Activated CD8-positive, alpha-beta T cell treated with anti-CD3 and anti-CD28 coated beads, Interleukin-2, amount 10 ng/mL, durations not matched to agents 7 days and 5 days (primary cell): ENCODE results near the gene DPH6. TPM values are rescaled to one million over a fixed set of nuclear protein-coding genes. Genes with fewer than 3 reads are reported as not detected.
"Not testable (repeated sequence)": the region's sequence is repeated elsewhere in the genome, so short reads cannot be mapped to it uniquely, and the experiment has no call there.

Experiments used
- ATAC-seq: fragments of 150-1000 bp; cut with Tn5 transposase; one replicate; pipeline ENCODE4 v1.10.0; 2021; ENCODE audit warnings: moderate library complexity
- CTCF ChIA-PET: fragments of 350-600 bp; sonication (Branson Sonifier 250); formaldehyde crosslinking; loops from one replicate; lab custom pipeline; 2021; ENCODE audit warnings: antibody characterized with exemption; lab: Charles Lee
- POLR2A ChIA-PET: fragments of 350-600 bp; sonication (Branson Sonifier 250); formaldehyde crosslinking; loops from one replicate; lab custom pipeline; 2021; ENCODE audit warnings: antibody characterized with exemption; lab: Charles Lee
- DNase-seq: peaks from one replicate; pipeline ENCODE4 v3.0.0-alpha.2; 2020
- H3K27ac Mint-ChIP-seq: one replicate; pipeline ENCODE4 v1.8.0; 2021; ENCODE audit warnings: mild to moderate bottlenecking, mixed read lengths
- H3K27me3 Mint-ChIP-seq: one replicate; pipeline ENCODE4 v1.8.0; 2021; ENCODE audit warnings: low read depth, mixed read lengths
- H3K36me3 Mint-ChIP-seq: one replicate; pipeline ENCODE4 v1.8.0; 2021; ENCODE audit warnings: low read depth, mixed read lengths
- H3K4me1 Mint-ChIP-seq: one replicate; pipeline ENCODE4 v1.8.0; 2021; ENCODE audit warnings: low read depth, mixed read lengths
- H3K4me3 Mint-ChIP-seq: one replicate; pipeline ENCODE4 v1.8.0; 2021; ENCODE audit warnings: mild to moderate bottlenecking, mixed read lengths
- H3K9me3 Mint-ChIP-seq: one replicate; pipeline ENCODE4 v1.8.0; 2022; ENCODE audit warnings: mixed read lengths; ENCODE audit not compliant: insufficient read depth
- total RNA-seq, 2 experiments: library from RNA; stranded (reverse); gene quantifications; one replicate each; pipeline ENCODE4 v1.2.3, GENCODE V29; 2021

Gene DPH6
- total RNA-seq, 2 experiments from 2014 or later = 10.0 to 10.1 TPM

DNA sequence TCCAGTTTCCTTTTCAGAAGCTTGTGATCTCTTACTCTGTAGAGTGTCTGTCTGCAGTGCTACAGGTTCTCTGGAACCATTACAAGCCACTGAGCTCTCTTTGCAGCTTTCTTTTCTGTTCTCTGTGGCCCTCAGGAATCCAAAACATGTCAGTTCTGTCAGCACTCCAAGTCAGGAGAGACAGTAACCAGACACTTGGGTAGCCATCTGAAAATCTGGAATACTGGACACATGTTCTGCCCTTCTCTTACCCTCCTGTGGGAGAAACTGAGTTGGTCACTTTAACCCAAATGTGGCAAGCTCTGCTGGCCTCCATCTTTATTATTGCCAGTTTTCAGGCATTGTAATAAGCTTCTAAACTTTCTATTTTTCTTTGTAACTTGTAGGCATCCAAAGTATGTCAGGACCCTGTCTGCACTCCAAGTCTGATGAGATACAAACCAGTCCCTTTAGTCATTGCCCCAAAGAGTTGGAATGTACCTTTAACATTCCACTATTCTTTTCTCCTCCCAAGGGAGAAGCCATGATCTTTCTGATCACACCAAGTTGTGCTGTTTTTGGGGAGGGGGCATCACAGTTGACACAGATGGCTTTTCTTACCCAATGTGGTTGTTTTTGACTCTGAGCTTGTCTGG, 183.7 kb downstream of the DPH6 start:
- Mint-ChIP-seq H3K27ac (no peak overlapping the region), H3K9me3 (peaks cover 27% of the 10 kb centered on the region)
- no peak for ATAC-seq

DNA sequence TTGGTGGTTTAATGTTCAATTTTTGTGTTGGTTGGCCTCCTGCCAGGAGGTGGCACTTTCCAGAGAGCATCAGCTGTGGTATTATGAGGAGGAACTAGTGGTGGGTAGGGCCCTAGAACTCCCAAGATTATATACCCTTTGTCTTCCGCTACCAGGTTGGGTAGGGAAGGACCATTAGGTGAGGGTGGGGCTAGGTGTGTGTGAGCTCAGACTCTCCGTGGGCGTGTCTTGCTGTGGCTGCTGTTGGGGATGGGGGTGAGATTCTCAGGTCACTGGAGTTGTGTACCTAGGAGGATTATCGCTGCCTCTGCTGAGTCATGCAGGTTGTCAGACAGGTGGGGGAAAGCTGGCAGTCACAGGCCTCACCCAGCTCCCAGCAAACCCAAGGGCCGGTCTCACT, 187.1 kb downstream of the DPH6 start:
- DNase-seq = no peak
- CTCF ChIA-PET = no interaction called here
- no peak overlapping the region for H3K4me3 Mint-ChIP-seq

More for the DNA sequence above, 183.7 kb downstream of the DPH6 start:
- H3K4me3 Mint-ChIP-seq = no peak overlapping the region
- H3K27me3 Mint-ChIP-seq = no peaks in the 10 kb centered on the region
- ChIA-PET CTCF (no interaction called here), POLR2A (no interaction called here)
- DNase-seq = no peak
- H3K36me3 Mint-ChIP-seq = no peaks in the 10 kb centered on the region
- H3K4me1 Mint-ChIP-seq = no peaks in the 10 kb centered on the region

DNA sequence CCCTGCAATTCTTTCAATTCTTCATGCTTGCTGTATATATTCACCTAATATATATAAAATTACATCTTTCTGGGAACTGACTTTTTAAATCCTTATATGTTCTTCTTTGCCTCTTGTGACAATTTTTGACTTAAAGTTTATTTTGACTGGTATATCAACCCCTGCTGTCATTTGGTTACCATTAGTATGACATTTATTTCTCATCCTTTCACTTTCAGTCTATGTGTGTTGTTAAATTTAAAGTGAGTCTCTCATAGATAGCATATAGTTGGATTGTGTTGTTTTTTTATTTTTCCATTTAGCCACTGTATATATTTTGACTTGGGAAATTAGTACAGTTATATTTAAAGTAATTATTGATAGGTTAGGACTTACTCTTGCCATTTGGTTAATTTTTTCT, 194.9 kb downstream of the DPH6 start:
- H3K4me3 Mint-ChIP-seq = no peak overlapping the region
- no peak overlapping the region for H3K27ac Mint-ChIP-seq
- ATAC-seq = no peak
- no peaks in the 10 kb centered on the region for H3K36me3 Mint-ChIP-seq
- no peaks in the 10 kb centered on the region for H3K27me3 Mint-ChIP-seq
- no peaks in the 10 kb centered on the region for H3K4me1 Mint-ChIP-seq
- no peak for DNase-seq
- ChIA-PET POLR2A (no interaction called here), CTCF (no interaction called here)
- peaks cover 15% of the 10 kb centered on the region for H3K9me3 Mint-ChIP-seq

More for the DNA sequence above, 187.1 kb downstream of the DPH6 start:
- no peak overlapping the region for H3K27ac Mint-ChIP-seq
- no peak for ATAC-seq
- POLR2A ChIA-PET = no interaction called here
- no peaks in the 10 kb centered on the region for H3K36me3 Mint-ChIP-seq
- no peaks in the 10 kb centered on the region for H3K4me1 Mint-ChIP-seq
- H3K27me3 Mint-ChIP-seq = no peaks in the 10 kb centered on the region
- H3K9me3 Mint-ChIP-seq = peaks cover 34% of the 10 kb centered on the region

DNA sequence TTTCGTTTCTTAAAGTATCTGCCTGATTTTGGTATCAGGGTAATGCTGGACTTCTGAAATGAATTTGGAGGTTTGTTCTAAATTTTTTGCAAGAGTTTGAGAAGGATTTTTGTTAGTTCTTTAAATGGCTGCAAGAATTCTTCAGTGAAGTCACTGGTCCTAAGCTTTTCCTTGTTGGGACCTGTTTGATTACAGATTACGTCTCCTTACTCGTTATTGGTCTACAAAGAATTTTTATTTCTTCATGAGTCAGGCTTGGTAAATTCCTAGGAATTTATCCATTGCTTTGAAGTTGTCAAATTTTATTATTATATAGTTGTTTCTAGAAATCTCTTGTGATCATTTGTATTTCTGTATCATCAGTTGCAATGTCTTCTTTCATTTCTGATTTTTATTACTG, 196.0 kb downstream of the DPH6 start:
- H3K4me3 Mint-ChIP-seq = no peak overlapping the region
- H3K36me3 Mint-ChIP-seq = no peaks in the 10 kb centered on the region
- H3K4me1 Mint-ChIP-seq = no peaks in the 10 kb centered on the region
- peaks cover 8% of the 10 kb centered on the region for H3K9me3 Mint-ChIP-seq
- ChIA-PET CTCF (no interaction called here), POLR2A (no interaction called here)
- no peak overlapping the region for H3K27ac Mint-ChIP-seq
- H3K27me3 Mint-ChIP-seq = no peaks in the 10 kb centered on the region
- DNase-seq (no peak), ATAC-seq (no peak)

DNA sequence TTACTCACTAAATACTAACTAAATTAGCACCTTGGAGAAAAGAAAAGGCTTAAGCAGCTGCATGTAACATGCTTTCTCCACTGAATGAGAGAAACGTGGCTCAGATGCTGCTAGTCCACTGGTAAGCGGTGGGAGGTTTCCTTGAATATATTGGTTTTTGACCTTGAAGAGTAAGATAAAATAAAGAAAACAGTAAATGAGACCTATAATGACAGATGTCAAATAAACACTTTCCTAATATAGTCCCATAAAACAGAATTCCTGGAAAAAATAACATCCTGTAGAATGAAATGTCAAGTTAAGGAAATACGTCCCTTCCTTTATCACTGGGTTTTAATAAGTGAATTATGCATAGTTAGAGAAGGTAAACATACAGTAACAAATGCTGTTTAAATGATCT, 215.0 kb downstream of the DPH6 start:
- ATAC-seq (no peak), DNase-seq (no peak)
- Mint-ChIP-seq H3K9me3 (no peaks in the 10 kb centered on the region), H3K27me3 (no peaks in the 10 kb centered on the region), H3K4me3 (no peak overlapping the region), H3K27ac (no peak overlapping the region), H3K36me3 (no peaks in the 10 kb centered on the region), H3K4me1 (no peaks in the 10 kb centered on the region)
- ChIA-PET POLR2A (no interaction called here), CTCF (no interaction called here)

DNA sequence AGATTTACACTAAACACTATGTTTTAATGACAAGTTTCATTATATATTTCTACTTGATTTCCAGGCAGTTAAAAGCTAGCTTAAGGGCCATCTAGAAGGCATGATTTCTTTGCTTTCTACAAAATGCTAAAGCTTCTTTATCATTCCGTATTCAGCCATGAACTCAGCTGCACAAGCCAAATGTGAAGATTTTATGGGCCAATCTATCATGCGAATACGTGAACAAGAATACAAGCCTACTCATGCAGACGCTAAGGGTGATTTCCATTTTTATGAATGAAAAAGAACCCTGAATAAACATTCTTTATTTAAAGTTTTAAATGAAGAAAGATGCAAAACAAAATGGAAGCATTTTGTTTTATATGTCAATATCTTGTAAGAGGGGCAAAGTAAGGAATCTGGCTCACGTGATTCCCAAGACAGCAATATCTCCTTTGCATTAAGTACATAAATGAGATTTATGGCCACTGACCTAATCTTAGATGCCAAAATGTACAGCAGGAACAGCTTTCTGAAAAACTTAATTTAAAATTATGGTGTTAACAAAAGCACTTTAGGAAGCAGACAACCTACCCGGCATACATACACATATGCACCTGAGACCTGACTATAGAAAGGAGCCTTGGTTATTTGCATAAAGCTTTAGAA, 215.8 kb downstream of the DPH6 start:
- DNase-seq (no peak), ATAC-seq (no peak)
- POLR2A ChIA-PET = no interaction called here
- CTCF ChIA-PET = interaction anchor here (1.1 kb wide), 1 partner anchor 114 kb away, joined by 4 read pairs; no protein-coding TSS in a partner anchor
- H3K36me3 Mint-ChIP-seq = no peaks in the 10 kb centered on the region
- no peaks in the 10 kb centered on the region for H3K4me1 Mint-ChIP-seq
- H3K27ac Mint-ChIP-seq = no peak overlapping the region
- H3K27me3 Mint-ChIP-seq = no peaks in the 10 kb centered on the region
- H3K9me3 Mint-ChIP-seq = no peaks in the 10 kb centered on the region
- H3K4me3 Mint-ChIP-seq = no peak overlapping the region

DNA sequence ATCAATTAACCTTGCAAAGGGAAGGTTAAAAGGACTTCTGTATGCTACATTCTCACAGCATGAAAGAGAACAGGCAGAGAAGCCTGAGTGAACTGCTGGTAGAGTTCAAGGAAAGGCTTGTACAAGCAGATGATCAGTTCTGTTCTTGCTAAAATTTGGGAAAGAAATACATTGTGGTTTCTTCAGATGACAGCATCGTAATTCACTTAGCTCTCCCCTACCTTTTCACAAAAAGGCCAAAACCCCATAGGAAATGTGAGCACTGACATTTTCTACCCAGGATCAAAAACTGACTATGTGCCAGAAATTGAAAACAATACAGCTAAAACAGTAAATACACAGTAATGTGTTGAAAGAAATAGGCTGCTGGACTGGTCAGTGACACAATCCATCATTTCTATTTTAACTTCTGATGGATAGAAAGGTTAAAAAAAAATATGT, 216.4 kb downstream of the DPH6 start:
- Mint-ChIP-seq H3K4me1 (no peaks in the 10 kb centered on the region), H3K36me3 (no peaks in the 10 kb centered on the region), H3K9me3 (no peaks in the 10 kb centered on the region), H3K27ac (no peak overlapping the region), H3K4me3 (no peak overlapping the region), H3K27me3 (no peaks in the 10 kb centered on the region)
- no peak for ATAC-seq
- no peak for DNase-seq
- ChIA-PET POLR2A (no interaction called here), CTCF (interaction anchor here (1.1 kb wide), 1 partner anchor 114 kb away, joined by 4 read pairs; no protein-coding TSS in a partner anchor)

DNA sequence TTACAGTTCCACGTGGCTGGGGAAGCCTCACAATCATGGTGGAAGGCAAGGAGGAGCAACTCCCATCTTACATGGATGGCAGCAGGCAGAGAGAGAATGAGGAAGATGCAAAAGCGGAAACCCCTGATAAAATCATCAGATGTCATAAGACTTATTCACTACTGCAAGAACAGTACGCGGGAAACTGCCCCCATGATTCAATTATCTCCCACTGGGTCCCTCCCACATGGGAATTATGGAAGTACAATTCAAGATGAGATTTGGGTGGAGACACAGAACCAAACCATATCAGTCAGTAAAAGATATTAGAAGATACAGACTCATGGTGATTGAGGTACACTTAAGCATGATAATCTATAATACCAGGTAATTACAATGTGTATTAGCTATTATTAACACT, 217.1 kb downstream of the DPH6 start:
- H3K36me3 Mint-ChIP-seq, H3K27me3 Mint-ChIP-seq, ATAC-seq, H3K27ac Mint-ChIP-seq, DNase-seq, H3K9me3 Mint-ChIP-seq, POLR2A ChIA-PET, H3K4me3 Mint-ChIP-seq, H3K4me1 Mint-ChIP-seq: not testable (repeated sequence)
- CTCF ChIA-PET = interaction anchor here (1.1 kb wide), 1 partner anchor 115 kb away, joined by 4 read pairs; no protein-coding TSS in a partner anchor

DNA sequence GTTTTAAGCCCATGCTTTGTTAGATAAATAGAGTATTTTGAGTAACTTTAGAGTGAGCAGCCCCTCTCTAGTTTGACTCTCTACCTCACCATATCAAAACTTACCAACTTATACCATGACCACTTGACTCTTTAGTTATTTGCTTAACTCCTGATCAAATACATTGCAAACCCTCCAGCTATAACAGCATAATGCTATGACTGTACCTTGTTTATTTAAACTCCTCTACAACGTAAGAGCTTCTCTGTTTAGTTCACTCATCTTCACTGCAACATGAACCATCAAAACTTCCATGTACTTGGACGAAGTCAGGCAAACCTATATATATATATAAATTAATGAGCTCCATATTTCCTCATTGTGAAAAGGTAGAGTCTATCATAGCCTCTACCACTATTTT, 218.2 kb downstream of the DPH6 start:
- no peak overlapping the region for H3K27ac Mint-ChIP-seq
- ATAC-seq (no peak), DNase-seq (no peak)
- H3K27me3 Mint-ChIP-seq = no peaks in the 10 kb centered on the region
- CTCF ChIA-PET = interaction anchor here (1.1 kb wide), 1 partner anchor 38 kb away, joined by 3 read pairs; no protein-coding TSS in a partner anchor
- H3K4me1 Mint-ChIP-seq = no peaks in the 10 kb centered on the region
- no peaks in the 10 kb centered on the region for H3K9me3 Mint-ChIP-seq
- no peaks in the 10 kb centered on the region for H3K36me3 Mint-ChIP-seq
- no peak overlapping the region for H3K4me3 Mint-ChIP-seq
- POLR2A ChIA-PET = no interaction called here

DNA sequence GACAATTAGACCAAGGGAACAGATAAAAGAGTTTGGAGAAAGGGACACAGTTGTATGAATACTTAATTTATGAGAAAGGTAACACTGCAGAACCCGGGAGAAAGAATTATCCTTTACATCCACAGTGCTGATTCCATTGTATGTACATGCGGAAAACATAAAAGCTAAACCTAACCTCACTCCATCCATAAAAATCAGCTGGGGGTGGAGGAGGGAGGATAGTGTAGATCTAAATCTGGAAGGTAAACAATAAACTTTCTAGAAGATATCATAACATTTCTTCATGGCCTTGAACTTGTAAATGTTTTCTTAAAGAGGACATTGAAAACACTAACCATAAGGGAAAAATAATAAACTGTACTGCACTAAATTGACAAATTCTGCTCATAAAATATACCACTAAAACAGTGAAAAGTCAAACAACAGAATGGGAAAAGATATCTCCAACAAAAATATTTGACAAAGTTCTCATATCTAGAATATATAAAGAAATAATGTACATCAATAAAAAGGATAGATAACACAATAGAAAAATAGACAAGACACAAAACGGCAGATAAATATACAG, 220.5 kb downstream of the DPH6 start:
- no peaks in the 10 kb centered on the region for H3K4me1 Mint-ChIP-seq
- H3K27ac Mint-ChIP-seq = no peak overlapping the region
- POLR2A ChIA-PET = no interaction called here

DNA sequence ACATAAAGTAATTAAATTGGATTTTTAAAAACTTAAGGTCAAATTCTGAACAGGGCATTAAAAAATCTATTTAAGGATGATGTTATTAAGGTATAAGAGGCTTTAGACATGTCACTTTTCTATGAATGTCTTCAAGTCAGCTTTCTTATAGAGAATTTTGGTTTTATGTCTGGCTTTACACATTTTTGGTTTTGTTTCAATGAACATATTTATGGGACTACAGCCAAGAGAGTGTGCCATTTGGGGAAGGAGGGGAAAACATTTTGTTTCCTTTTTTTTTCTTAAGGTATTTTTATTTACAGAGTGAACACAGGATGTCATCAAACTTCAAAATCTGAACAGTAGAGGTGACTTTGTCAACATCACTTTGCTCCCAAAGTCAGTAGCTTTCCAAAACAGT, 222.8 kb downstream of the DPH6 start:
- ChIA-PET CTCF (no interaction called here), POLR2A (no interaction called here)
- H3K9me3 Mint-ChIP-seq = no peaks in the 10 kb centered on the region
- DNase-seq (no peak), ATAC-seq (no peak)
- H3K4me1 Mint-ChIP-seq = no peaks in the 10 kb centered on the region
- H3K36me3 Mint-ChIP-seq = no peaks in the 10 kb centered on the region
- H3K4me3 Mint-ChIP-seq = no peak overlapping the region
- no peak overlapping the region for H3K27ac Mint-ChIP-seq
- no peaks in the 10 kb centered on the region for H3K27me3 Mint-ChIP-seq

More for the DNA sequence above, 220.5 kb downstream of the DPH6 start:
- CTCF ChIA-PET = no interaction called here
- DNase-seq (no peak), ATAC-seq (no peak)
- no peaks in the 10 kb centered on the region for H3K27me3 Mint-ChIP-seq
- H3K36me3 Mint-ChIP-seq = no peaks in the 10 kb centered on the region
- H3K4me3 Mint-ChIP-seq = no peak overlapping the region
- H3K9me3 Mint-ChIP-seq = no peaks in the 10 kb centered on the region

DNA sequence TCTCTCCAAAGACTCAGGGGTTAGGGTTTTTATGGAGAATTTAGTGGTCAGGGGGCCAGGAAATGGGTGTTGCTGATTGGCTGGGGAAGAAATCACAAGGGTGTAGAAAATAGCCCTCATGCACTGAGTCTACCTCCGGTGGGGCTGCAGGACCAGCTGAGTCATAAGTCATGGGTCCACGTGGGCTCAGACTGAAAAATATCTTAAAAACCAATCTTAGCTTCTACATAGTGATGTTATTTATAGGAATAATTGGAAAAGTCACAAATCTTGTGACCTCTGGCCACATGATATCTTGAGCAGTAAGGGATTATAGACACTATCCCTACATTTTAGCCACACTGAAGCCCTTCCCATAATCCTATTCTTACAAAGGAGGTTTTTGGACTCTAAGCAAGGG, 224.0 kb downstream of the DPH6 start:
- Mint-ChIP-seq H3K27ac (no peak overlapping the region), H3K4me1 (no peaks in the 10 kb centered on the region), H3K4me3 (no peak overlapping the region), H3K27me3 (no peaks in the 10 kb centered on the region), H3K9me3 (no peaks in the 10 kb centered on the region), H3K36me3 (no peaks in the 10 kb centered on the region)
- POLR2A ChIA-PET = no interaction called here
- CTCF ChIA-PET = no interaction called here
- ATAC-seq (no peak), DNase-seq (no peak)
